K562 (cell line): Measurements from ENCODE around the gene WNT11.

Source experiments
- HIVEP1 ChIP-seq: fragments of 250-450 bp; sonication (Bioruptor Pico); IDR thresholded peaks from 2 replicates; pipeline ENCODE4 v1.4.0; 2020; ENCODE audit warnings: mild to moderate bottlenecking
- TF ChIP-seq, protein P1 (sequence below): fragments of 450-650 bp; formaldehyde crosslinking; IDR thresholded peaks from 2 replicates; pipeline ENCODE4 v1.4.0; 2020; ENCODE audit warnings: mild to moderate bottlenecking, moderate library complexity

DNA sequence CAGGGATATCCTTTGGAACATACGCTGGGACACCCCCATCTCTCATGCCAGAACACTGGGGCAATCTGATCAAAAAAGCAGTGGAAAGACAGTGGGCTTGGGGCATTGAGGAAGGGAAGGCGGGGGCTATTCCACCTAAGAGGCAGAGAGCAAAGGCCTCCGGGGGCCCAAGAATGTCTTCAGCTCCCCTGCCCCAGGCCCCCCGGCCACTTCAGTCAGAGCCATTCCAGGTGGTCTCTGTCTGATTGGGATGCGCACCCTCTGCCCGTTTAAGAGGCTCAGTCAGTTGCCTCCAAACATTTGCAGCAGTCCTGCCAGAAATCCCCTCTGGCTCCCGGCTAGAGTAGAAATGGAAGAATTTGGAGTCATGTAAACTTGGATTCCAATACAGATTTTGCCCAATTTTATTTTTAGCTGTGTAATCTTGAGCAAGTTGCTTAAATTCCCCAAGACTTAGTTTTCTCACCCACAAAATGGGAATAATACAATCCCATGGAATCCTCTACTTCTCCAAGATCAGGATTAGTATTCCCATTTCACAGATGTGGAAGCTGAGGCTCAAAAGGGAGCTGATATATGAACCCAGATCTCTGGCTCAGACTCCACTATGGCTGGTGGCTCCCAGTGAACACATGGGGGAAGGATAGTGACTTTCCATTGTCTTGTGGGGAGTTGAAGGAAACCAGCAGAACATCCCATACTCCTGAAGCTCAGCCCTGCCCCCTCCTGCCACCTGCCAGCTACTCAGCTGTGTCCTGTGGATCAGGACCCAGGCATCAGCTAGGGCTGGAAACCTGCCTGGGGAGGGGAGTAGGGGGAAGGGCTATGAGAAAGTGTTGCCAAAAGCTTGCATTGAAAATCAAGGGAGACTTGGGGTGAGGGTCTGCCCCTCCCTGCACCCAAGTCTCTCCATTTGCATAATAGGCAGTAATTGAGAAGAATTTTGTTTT, 6.1 kb upstream of the WNT11 start:
- TF ChIP-seq, protein P1, sequence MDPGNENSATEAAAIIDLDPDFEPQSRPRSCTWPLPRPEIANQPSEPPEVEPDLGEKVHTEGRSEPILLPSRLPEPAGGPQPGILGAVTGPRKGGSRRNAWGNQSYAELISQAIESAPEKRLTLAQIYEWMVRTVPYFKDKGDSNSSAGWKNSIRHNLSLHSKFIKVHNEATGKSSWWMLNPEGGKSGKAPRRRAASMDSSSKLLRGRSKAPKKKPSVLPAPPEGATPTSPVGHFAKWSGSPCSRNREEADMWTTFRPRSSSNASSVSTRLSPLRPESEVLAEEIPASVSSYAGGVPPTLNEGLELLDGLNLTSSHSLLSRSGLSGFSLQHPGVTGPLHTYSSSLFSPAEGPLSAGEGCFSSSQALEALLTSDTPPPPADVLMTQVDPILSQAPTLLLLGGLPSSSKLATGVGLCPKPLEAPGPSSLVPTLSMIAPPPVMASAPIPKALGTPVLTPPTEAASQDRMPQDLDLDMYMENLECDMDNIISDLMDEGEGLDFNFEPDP = no peak
- TF ChIP-seq HIVEP1 (CRISPR knock-in tag) = no peak
